Measurements from ENCODE around the gene GATD1.
"Not testable (repeated sequence)": the region's sequence is repeated elsewhere in the genome, so short reads cannot be mapped to it uniquely, and the experiment has no call there.

GATD1 gene

DNA sequence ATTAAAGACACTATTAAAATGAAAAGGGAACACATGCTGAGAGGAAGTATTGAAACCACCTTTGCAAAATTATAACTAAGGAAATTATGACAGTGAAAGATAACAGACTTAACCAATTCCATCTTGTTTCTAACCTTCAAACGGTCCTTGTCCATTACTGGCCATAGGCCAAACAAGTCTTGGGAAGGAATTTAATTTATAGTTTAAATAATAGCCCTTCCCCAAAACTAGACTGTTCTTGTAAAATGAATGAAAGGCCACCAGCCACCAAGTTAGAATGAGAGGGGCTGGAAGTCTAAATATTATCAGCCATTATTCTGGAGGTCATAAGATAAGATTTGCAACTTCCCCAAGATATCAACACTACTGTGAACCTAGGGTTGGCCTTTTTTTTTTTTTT lies 31.9 kb downstream of the GATD1 start:
- no peak for TF ChIP-seq ARNT (IDR thresholded peaks at IDR 0.05)
- no peak for TF ChIP-seq FOXK2 (IDR thresholded peaks at IDR 0.05)
- no peak for TF ChIP-seq FOXM1 (IDR thresholded peaks at IDR 0.05; ENCODE audit: borderline replicate concordance)
- TF ChIP-seq ELF4 (IDR thresholded peaks at IDR 0.05), result no peak
- TF ChIP-seq NFRKB (IDR thresholded peaks at IDR 0.05), result no peak
- TF ChIP-seq, protein P1, sequence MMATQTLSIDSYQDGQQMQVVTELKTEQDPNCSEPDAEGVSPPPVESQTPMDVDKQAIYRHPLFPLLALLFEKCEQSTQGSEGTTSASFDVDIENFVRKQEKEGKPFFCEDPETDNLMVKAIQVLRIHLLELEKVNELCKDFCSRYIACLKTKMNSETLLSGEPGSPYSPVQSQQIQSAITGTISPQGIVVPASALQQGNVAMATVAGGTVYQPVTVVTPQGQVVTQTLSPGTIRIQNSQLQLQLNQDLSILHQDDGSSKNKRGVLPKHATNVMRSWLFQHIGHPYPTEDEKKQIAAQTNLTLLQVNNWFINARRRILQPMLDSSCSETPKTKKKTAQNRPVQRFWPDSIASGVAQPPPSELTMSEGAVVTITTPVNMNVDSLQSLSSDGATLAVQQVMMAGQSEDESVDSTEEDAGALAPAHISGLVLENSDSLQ (IDR thresholded peaks at IDR 0.05), result no peak
- TF ChIP-seq L3MBTL2 (conservative IDR thresholded peaks at IDR 0.05), result no peak
- TF ChIP-seq HDGF (IDR thresholded peaks at IDR 0.05; ENCODE audit: borderline replicate concordance), result no peak
- TF ChIP-seq SP1 (IDR thresholded peaks at IDR 0.05), result no peak
- TF ChIP-seq FOXA1 (IDR thresholded peaks at IDR 0.05), result no peak
- TF ChIP-seq ZNF384 (IDR thresholded peaks at IDR 0.05), result no peak
- TF ChIP-seq BHLHE40 (IDR thresholded peaks at IDR 0.05; ENCODE audit: borderline replicate concordance), result no peak
- TF ChIP-seq SUZ12 (IDR thresholded peaks at IDR 0.05), result no peak
- TF ChIP-seq TARDBP (IDR thresholded peaks at IDR 0.05), result no peak
- no peak for TF ChIP-seq LEF1 (IDR thresholded peaks at IDR 0.05; ENCODE audit: borderline replicate concordance)
- TF ChIP-seq CTBP1 (IDR thresholded peaks at IDR 0.05; ENCODE audit: borderline replicate concordance), result no peak
- ChIA-PET CTCF (interaction anchor here (2.1 kb wide), 1 partner anchor 17 kb away, joined by 5 read pairs; no protein-coding TSS in a partner anchor), POLR2A (interaction anchor here (2.5 kb wide), 1 partner anchor 19 kb away, joined by 11 read pairs; no protein-coding TSS in a partner anchor)
- no peak for DNase-seq (ENCODE audit: extremely low spot score)

DNA sequence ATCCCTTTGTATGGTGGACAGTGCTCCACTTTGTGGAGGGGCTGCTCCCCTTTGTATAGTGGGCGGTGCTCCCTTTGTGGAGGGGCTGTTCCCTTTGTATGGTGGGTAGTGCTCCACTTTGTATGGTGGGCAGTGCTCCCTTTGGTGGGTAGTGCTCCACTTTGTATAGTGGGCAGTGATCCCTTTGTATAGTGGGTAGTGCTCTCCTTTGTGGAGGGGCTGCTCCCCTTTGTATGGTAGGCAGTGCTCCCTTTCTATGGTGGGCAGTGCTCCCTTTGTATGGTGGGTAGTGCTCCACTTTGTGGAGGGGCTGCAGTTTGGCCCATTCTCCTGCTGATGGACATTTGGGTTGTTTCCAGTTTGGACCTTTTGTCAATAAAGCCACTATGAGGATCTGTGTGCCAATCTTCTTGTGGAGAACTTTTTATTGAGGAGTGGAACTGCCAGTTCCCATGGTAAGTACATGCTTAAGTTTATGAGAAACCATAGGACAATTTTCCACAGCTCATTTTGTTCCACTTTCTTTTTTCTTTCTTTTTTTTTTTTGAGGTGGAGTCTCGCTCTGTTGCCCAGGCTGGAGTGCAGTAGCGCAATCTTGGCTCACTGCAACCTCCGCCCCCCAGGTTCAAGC lies 34.6 kb downstream of the GATD1 start:
- DNase-seq (ENCODE audit: extremely low spot score), result no peak
- ChIA-PET POLR2A (no interaction called here), CTCF (interaction anchor here (0.8 kb wide), 1 partner anchor 11 kb away, joined by 3 read pairs; no protein-coding TSS in a partner anchor)
- TF ChIP-seq, protein P1 (IDR thresholded peaks at IDR 0.05), result no peak
- TF ChIP-seq LEF1 (IDR thresholded peaks at IDR 0.05; ENCODE audit: borderline replicate concordance), result no peak

DNA sequence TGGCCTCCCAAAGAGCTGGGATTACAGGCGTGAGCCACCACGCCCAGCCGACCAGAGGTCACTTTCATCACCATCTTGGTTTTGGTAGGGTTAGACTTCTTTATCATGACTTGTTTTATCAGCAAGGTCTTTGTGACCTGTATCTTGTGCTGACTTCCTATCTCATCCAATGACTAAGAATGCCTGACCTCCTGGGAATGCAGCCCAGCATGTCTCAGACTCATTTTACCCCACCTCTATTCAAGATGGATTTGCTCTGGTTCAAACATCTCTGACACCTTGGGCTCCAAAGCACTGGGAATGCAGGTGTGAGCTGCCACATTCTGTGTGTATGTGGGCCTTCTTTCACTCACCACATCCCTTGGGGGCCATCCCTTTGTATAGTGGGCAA lies 35.1 kb downstream of the GATD1 start:
- ChIA-PET POLR2A (no interaction called here), CTCF (no interaction called here)
- no peak for DNase-seq (ENCODE audit: extremely low spot score)
- no peak for TF ChIP-seq FOXM1 (IDR thresholded peaks at IDR 0.05; ENCODE audit: borderline replicate concordance)
- TF ChIP-seq FOXA1 (IDR thresholded peaks at IDR 0.05), result no peak
- TF ChIP-seq CTBP1 (IDR thresholded peaks at IDR 0.05; ENCODE audit: borderline replicate concordance), result no peak
- TF ChIP-seq SUZ12 (IDR thresholded peaks at IDR 0.05), result no peak
- no peak for TF ChIP-seq ARNT (IDR thresholded peaks at IDR 0.05)
- no peak for TF ChIP-seq ZNF384 (IDR thresholded peaks at IDR 0.05)
- TF ChIP-seq FOXK2 (IDR thresholded peaks at IDR 0.05), result no peak
- TF ChIP-seq LEF1 (IDR thresholded peaks at IDR 0.05; ENCODE audit: borderline replicate concordance), result no peak
- TF ChIP-seq TARDBP (IDR thresholded peaks at IDR 0.05), result no peak
- TF ChIP-seq L3MBTL2 (conservative IDR thresholded peaks at IDR 0.05), result no peak
- TF ChIP-seq ELF4 (IDR thresholded peaks at IDR 0.05), result no peak
- TF ChIP-seq, protein P1 (IDR thresholded peaks at IDR 0.05), result no peak
- no peak for TF ChIP-seq HDGF (IDR thresholded peaks at IDR 0.05; ENCODE audit: borderline replicate concordance)
- no peak for TF ChIP-seq NFRKB (IDR thresholded peaks at IDR 0.05)

DNA sequence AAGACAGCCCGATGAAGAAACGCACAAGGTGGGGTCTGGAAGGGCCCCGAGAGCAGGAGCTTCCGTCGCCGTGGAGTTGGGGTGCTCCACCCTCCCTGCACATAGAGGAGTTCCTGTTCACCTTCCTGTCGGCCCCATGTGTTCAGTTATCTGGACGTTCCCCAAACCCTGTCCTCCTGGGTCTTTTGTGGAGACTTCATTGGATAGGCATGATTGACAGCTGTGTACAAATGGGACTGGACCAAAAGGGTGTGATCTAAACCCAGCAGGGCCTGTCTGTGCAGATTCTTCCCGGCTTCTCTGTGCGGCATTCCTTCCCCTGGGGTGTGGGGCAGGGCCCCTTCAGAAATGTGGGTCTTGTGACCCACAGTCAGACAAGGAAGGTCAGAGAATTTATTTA lies 39.4 kb downstream of the GATD1 start:
- DNase-seq (ENCODE audit: extremely low spot score); CTCF ChIA-PET; POLR2A ChIA-PET: not testable (repeated sequence)
- TF ChIP-seq, protein P1 (IDR thresholded peaks at IDR 0.05), result peak; percentile 82

DNA sequence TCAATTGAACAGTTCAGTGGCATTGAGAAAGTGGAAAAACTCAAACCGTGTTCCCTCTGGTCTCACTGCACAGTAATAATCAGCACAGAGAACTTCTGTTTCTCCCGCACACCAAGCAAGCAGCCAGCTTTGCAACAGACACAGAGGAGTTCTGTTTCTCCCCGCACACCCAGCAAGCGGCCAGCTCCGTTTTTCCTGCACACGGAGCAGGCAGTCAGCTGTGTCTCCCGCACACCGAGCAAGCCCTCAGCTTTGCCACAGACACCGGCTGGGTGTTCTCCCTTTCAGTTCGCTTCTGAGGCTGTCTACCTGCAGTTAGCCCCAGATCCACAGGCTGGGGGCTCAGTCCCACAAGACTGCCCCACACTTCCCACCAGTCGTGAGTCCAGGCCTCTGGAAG lies 39.9 kb downstream of the GATD1 start:
- POLR2A ChIA-PET, result no interaction called here
- DNase-seq (ENCODE audit: extremely low spot score), result no peak
- CTCF ChIA-PET, result no interaction called here
- TF ChIP-seq SUZ12 (IDR thresholded peaks at IDR 0.05) (no peak), BHLHE40 (IDR thresholded peaks at IDR 0.05; ENCODE audit: borderline replicate concordance) (no peak), FOXA1 (IDR thresholded peaks at IDR 0.05) (no peak), SP1 (IDR thresholded peaks at IDR 0.05) (no peak), FOXM1 (IDR thresholded peaks at IDR 0.05; ENCODE audit: borderline replicate concordance) (no peak), CTBP1 (IDR thresholded peaks at IDR 0.05; ENCODE audit: borderline replicate concordance) (no peak), FOXK2 (IDR thresholded peaks at IDR 0.05) (no peak), NFRKB (IDR thresholded peaks at IDR 0.05) (no peak), ZNF384 (IDR thresholded peaks at IDR 0.05) (no peak), ARNT (IDR thresholded peaks at IDR 0.05) (no peak), L3MBTL2 (conservative IDR thresholded peaks at IDR 0.05) (no peak), LEF1 (IDR thresholded peaks at IDR 0.05; ENCODE audit: borderline replicate concordance) (no peak), TARDBP (IDR thresholded peaks at IDR 0.05) (no peak), HDGF (IDR thresholded peaks at IDR 0.05; ENCODE audit: borderline replicate concordance) (no peak), ELF4 (IDR thresholded peaks at IDR 0.05) (no peak)
- TF ChIP-seq, protein P1 (IDR thresholded peaks at IDR 0.05), result no peak

DNA sequence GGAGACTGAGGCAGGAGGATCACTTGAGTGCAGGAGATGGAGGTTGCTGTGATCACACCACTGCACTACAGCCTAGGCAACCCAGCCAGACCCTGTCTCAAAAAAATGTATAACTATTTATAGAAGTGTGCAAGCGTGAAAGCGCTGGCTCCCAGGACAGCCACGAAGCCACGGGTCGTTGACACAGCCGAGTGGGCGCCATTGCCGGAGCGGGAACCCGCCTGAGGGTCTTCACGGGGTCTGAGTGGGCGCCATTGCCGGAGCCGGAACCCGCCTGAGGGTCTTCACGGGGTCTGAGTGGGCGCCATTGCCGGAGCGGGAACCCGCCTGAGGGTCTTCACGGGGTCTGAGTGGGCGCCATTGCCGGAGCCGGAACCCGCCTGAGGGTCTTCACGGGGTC lies 42.7 kb downstream of the GATD1 start:
- CTCF ChIA-PET; DNase-seq (ENCODE audit: extremely low spot score): not testable (repeated sequence)
- POLR2A ChIA-PET, result interaction anchor here (0.7 kb wide), 1 partner anchor 12 kb away, joined by 3 read pairs; no protein-coding TSS in a partner anchor
